Astrocyte (in vitro differentiated cells and primary cell): Measurements from ENCODE around the gene CD40. TPM values are rescaled to one million over a fixed set of nuclear protein-coding genes. Genes with fewer than 3 reads are reported as not detected.

ENCODE experiments used
- DNase-seq: peaks from one replicate; pipeline ENCODE4 v3.0.0-alpha.2; 2010; ENCODE audit warnings: low read depth
- FAIRE-seq: peaks from 2 replicates; lab custom pipeline; 2011; peaks lifted over from hg19 to GRCh38; lab: Jason Lieb, UNC
- H2AFZ ChIP-seq: 2 replicates; pipeline ENCODE4 v1.6.0; 2012; ENCODE audit warnings: low read depth, low read length, inconsistent platforms
- H3K27ac ChIP-seq: 2 replicates; pipeline ENCODE4 v1.5.1; 2011; ENCODE audit warnings: low read depth, low read length, inconsistent platforms
- H3K27me3 ChIP-seq: 2 replicates; pipeline ENCODE4 v1.6.0; 2011; ENCODE audit warnings: low read length, inconsistent platforms; ENCODE audit not compliant: insufficient read depth
- H3K36me3 ChIP-seq: 2 replicates; pipeline ENCODE4 v1.5.1; 2011; ENCODE audit warnings: low read length, inconsistent platforms; ENCODE audit not compliant: insufficient read depth
- H3K4me1 ChIP-seq: 2 replicates; pipeline ENCODE4 v1.5.1; 2011; ENCODE audit warnings: low read length, inconsistent platforms; ENCODE audit not compliant: insufficient read depth
- H3K4me2 ChIP-seq: 2 replicates; pipeline ENCODE4 v1.6.0; 2012; ENCODE audit warnings: low read length, inconsistent platforms
- H3K4me3 ChIP-seq: 2 replicates; pipeline ENCODE4 v1.5.1; 2011; ENCODE audit warnings: low read depth, mild to moderate bottlenecking, low read length, inconsistent platforms; ENCODE audit not compliant: insufficient read depth
- H3K79me2 ChIP-seq: 2 replicates; pipeline ENCODE4 v1.6.0; 2012; ENCODE audit warnings: mild to moderate bottlenecking, low read length, inconsistent platforms; ENCODE audit not compliant: insufficient read depth
- H3K9ac ChIP-seq: 2 replicates; pipeline ENCODE4 v1.6.0; 2012; ENCODE audit warnings: mild to moderate bottlenecking, low read length, inconsistent platforms
- H3K9me3 ChIP-seq: 2 replicates; pipeline ENCODE4 v1.5.1; 2012; ENCODE audit warnings: low read depth, mild to moderate bottlenecking, low read length, inconsistent platforms; ENCODE audit not compliant: insufficient read depth
- H4K20me1 ChIP-seq: 2 replicates; pipeline ENCODE4 v1.6.0; 2012; ENCODE audit warnings: low read length, inconsistent platforms; ENCODE audit not compliant: insufficient read depth
- H3K27ac Mint-ChIP-seq: one replicate; pipeline ENCODE4 v1.8.0; 2021; ENCODE audit warnings: mild to moderate bottlenecking, mixed read lengths; ENCODE audit not compliant: unreplicated experiment
- H3K27me3 Mint-ChIP-seq: one replicate; pipeline ENCODE4 v1.8.0; 2021; ENCODE audit warnings: low read depth, mixed read lengths; ENCODE audit not compliant: unreplicated experiment
- H3K36me3 Mint-ChIP-seq: one replicate; pipeline ENCODE4 v1.8.0; 2021; ENCODE audit warnings: low read depth, mixed read lengths; ENCODE audit not compliant: unreplicated experiment
- H3K4me1 Mint-ChIP-seq: one replicate; pipeline ENCODE4 v1.8.0; 2021; ENCODE audit warnings: low read depth, mixed read lengths; ENCODE audit not compliant: unreplicated experiment
- H3K4me3 Mint-ChIP-seq: one replicate; pipeline ENCODE4 v1.8.0; 2021; ENCODE audit warnings: mild to moderate bottlenecking, moderate library complexity, mixed read lengths; ENCODE audit not compliant: unreplicated experiment
- H3K9me3 Mint-ChIP-seq: one replicate; pipeline ENCODE4 v1.8.0; 2021; ENCODE audit warnings: mild to moderate bottlenecking, mixed read lengths; ENCODE audit not compliant: unreplicated experiment
- EZH2 ChIP-seq: IDR thresholded peaks from 2 replicates; pipeline ENCODE4 v1.6.1; 2012; ENCODE audit warnings: mild to moderate bottlenecking, low read length, inconsistent platforms; ENCODE audit not compliant: insufficient read depth
- total RNA-seq: library from RNA; stranded (reverse); gene quantifications from 2 replicates; pipeline ENCODE4 v1.2.1, GENCODE V29; 2021
- TF ChIP-seq, protein P1 (sequence below): IDR thresholded peaks from 2 replicates; pipeline ENCODE4 v1.5.1; 2011; ENCODE audit warnings: low read depth, mild to moderate bottlenecking, inconsistent platforms, low read length, moderate library complexity; ENCODE audit not compliant: insufficient read depth

Gene CD40
- total RNA-seq, 1 donor from 2014 or later: 2.3 TPM

DNA sequence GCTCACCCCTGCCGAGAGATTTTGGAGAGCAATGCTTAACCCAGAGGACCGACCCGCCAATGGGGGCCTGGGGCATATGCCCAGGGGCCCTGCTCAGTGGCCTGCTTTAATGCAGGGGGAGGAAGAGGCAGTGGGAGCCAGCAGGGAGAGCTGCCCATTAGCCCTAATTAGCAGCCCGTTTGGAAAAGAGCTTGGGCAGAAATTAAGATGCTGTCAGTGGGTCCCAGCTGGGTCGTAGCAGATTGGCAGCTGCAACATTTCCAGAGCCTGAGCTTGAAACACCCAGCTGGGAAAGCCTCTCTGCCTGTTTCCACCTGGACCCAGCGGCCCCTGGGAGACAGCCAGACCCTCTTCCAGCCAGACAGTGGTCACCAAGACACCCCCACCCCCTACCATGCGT is 39.5 kb downstream of the CD40 start:
- Mint-ChIP-seq H3K36me3 (no peaks in the 10 kb centered on the region), H3K4me1 (no peaks in the 10 kb centered on the region), H3K27ac (no peak overlapping the region), H3K9me3 (peaks cover 4% of the 10 kb centered on the region), H3K4me3 (no peak overlapping the region), H3K27me3 (peaks cover 62% of the 10 kb centered on the region)
- H2AFZ ChIP-seq: no peak overlapping the region
- H3K36me3 ChIP-seq: no peaks in the 10 kb centered on the region
- FAIRE-seq: no peak
- H4K20me1 ChIP-seq: no peaks in the 10 kb centered on the region
- no peaks in the 10 kb centered on the region for H3K9me3 ChIP-seq
- TF ChIP-seq, protein P1, sequence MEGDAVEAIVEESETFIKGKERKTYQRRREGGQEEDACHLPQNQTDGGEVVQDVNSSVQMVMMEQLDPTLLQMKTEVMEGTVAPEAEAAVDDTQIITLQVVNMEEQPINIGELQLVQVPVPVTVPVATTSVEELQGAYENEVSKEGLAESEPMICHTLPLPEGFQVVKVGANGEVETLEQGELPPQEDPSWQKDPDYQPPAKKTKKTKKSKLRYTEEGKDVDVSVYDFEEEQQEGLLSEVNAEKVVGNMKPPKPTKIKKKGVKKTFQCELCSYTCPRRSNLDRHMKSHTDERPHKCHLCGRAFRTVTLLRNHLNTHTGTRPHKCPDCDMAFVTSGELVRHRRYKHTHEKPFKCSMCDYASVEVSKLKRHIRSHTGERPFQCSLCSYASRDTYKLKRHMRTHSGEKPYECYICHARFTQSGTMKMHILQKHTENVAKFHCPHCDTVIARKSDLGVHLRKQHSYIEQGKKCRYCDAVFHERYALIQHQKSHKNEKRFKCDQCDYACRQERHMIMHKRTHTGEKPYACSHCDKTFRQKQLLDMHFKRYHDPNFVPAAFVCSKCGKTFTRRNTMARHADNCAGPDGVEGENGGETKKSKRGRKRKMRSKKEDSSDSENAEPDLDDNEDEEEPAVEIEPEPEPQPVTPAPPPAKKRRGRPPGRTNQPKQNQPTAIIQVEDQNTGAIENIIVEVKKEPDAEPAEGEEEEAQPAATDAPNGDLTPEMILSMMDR: no peak
- no peak for TF ChIP-seq EZH2
- H3K4me1 ChIP-seq: no peaks in the 10 kb centered on the region
- DNase-seq: no peak
- no peak overlapping the region for H3K4me2 ChIP-seq
- peaks cover 15% of the 10 kb centered on the region for H3K27me3 ChIP-seq
- no peak overlapping the region for H3K4me3 ChIP-seq
- no peak overlapping the region for H3K9ac ChIP-seq
- H3K79me2 ChIP-seq: no peaks in the 10 kb centered on the region
- no peak overlapping the region for H3K27ac ChIP-seq

DNA sequence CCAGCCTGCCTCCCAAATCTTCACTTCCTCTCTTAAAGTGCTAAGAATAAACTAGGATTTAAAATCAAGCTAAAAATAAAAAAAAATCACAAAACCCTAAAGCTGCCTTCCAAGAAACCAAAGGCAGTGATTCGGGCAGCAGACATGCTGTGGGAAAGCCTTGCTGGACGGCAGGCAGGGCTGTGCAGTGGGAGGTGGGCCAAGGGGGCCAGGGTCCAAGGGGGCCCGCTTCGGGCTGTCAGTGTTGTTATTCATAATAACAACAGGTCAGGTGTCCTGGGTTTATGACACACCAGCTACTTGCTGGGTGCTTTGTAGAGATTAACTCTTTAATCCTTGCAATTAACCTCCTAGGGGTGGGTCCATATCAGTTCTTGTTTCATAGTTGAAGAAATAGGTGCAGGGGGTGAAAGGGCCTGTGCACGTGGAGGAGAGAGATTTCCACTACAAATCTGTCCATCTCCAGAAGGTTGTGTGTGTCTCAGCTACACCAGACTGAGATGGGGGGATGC is 40.4 kb downstream of the CD40 start:
- H3K9me3 ChIP-seq: no peaks in the 10 kb centered on the region
- H3K4me1 Mint-ChIP-seq: no peaks in the 10 kb centered on the region
- no peak overlapping the region for H3K27ac ChIP-seq
- no peak overlapping the region for H2AFZ ChIP-seq
- no peaks in the 10 kb centered on the region for H3K79me2 ChIP-seq
- H3K36me3 ChIP-seq: no peaks in the 10 kb centered on the region
- no peaks in the 10 kb centered on the region for H3K36me3 Mint-ChIP-seq
- no peak overlapping the region for H3K4me2 ChIP-seq
- TF ChIP-seq EZH2: no peak
- TF ChIP-seq, protein P1: no peak
- H3K27me3 Mint-ChIP-seq: peaks cover 69% of the 10 kb centered on the region
- no peaks in the 10 kb centered on the region for H4K20me1 ChIP-seq
- FAIRE-seq (no peak), DNase-seq (no peak)
- H3K4me1 ChIP-seq: no peaks in the 10 kb centered on the region
- no peak overlapping the region for H3K27ac Mint-ChIP-seq
- H3K9ac ChIP-seq: no peak overlapping the region
- H3K9me3 Mint-ChIP-seq: peaks cover 4% of the 10 kb centered on the region
- H3K4me3 ChIP-seq: no peak overlapping the region
- no peak overlapping the region for H3K4me3 Mint-ChIP-seq
- H3K27me3 ChIP-seq: peaks cover 15% of the 10 kb centered on the region

DNA sequence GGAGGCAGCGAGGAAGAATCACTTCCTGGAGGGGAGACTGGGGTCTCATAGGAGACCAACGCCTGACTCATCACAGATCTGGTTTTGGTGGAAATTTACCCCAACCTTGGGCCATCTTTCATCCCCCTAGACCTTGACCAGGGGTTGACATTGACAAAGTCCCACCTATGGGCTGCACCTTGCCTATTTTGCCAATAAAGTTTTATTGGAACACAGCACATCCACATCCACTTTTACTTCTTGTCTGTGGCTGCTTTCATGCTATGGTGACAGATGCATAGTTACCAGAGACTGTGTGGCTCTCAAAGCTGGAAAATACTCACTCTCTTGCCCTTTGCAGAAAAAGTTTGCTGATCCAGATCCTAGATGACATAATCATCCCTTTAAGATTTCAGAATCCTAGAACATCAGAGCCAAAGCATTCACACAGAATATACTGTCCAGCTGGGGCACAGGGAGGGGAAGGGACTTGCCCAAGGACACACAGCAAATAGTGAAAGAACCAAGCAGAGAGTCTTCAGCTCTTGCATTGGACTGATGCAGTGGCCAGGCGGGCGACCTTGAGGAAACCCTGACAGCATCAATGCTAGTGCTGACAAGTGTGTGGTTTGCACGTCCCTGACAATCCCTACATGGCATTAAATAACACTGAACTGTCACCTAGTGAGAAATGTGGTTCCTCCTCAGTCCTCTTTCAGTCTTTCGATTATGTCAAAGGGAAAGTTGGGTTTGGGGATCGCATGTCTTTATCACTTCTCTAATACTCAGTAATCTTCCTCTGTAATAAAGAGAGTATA is 41.2 kb downstream of the CD40 start:
- Histone ChIP-seq H3K4me3 (no peak overlapping the region), H3K27me3 (peaks cover 20% of the 10 kb centered on the region), H3K27ac (no peak overlapping the region), H4K20me1 (no peaks in the 10 kb centered on the region), H3K79me2 (no peaks in the 10 kb centered on the region), H3K9ac (no peak overlapping the region), H3K36me3 (no peaks in the 10 kb centered on the region), H2AFZ (no peak overlapping the region), H3K9me3 (no peaks in the 10 kb centered on the region), H3K4me1 (no peaks in the 10 kb centered on the region), H3K4me2 (no peak overlapping the region)
- no peaks in the 10 kb centered on the region for H3K4me1 Mint-ChIP-seq
- peaks cover 73% of the 10 kb centered on the region for H3K27me3 Mint-ChIP-seq
- no peaks in the 10 kb centered on the region for H3K36me3 Mint-ChIP-seq
- no peak overlapping the region for H3K27ac Mint-ChIP-seq
- H3K4me3 Mint-ChIP-seq: no peak overlapping the region
- FAIRE-seq (no peak), DNase-seq (no peak)
- TF ChIP-seq EZH2: no peak
- TF ChIP-seq, protein P1: no peak
- H3K9me3 Mint-ChIP-seq: peaks cover 4% of the 10 kb centered on the region
